GM13976 (cell line): ENCODE results near the gene ZNF692.

Experiments
- DNase-seq: peaks from one replicate; pipeline ENCODE4 v3.0.0; 2012; ENCODE audit warnings: low spot score
- CTCF ChIP-seq: IDR thresholded peaks from 2 replicates; pipeline ENCODE4 v1.5.1; 2012; ENCODE audit warnings: borderline replicate concordance, mild to moderate bottlenecking; ENCODE audit not compliant: insufficient read depth; ENCODE audit errors: extremely low read depth, missing control alignments, control extremely low read depth
- in situ Hi-C: fragments of 300-500 bp; cut with MboI; formaldehyde crosslinking; loops from one replicate; pipeline ENCODE4 v1.12.0; 2022; ENCODE audit warnings: low sequenced_read_pairs, mixed read lengths, inconsistent platforms; ENCODE audit not compliant: unreplicated experiment

Gene ZNF692

GRCh38 chr1:248861616-248862015 is 2.7 kb upstream of the ZNF692 start:
- TF ChIP-seq CTCF, result no peak
- in situ Hi-C loops, result no loop called here
- DNase-seq, result no peak

- in situ Hi-C loops, result no loop called here
- DNase-seq, result no peak
- no peak for TF ChIP-seq CTCF
These were observed 1.1 kb upstream of the ZNF692 start for GRCh38 chr1:248860007-248860406.

- peak; percentile 62 for TF ChIP-seq CTCF
- DNase-seq, result peak; percentile 83
- in situ Hi-C loops, result no loop called here
These were observed 592 bp downstream of the ZNF692 start for GRCh38 chr1:248858096-248858890.

- TF ChIP-seq CTCF, result no peak
- in situ Hi-C loops, result no loop called here
- no peak for DNase-seq
These were observed 1.2 kb downstream of the ZNF692 start for GRCh38 chr1:248857749-248858095.

- no peak for DNase-seq
- in situ Hi-C loops, result no loop called here
- no peak for TF ChIP-seq CTCF
These were observed 1.7 kb downstream of the ZNF692 start for GRCh38 chr1:248857201-248857600.

- DNase-seq, result no peak
- TF ChIP-seq CTCF, result no peak
- in situ Hi-C loops, result no loop called here
These were observed 2.7 kb downstream of the ZNF692 start for GRCh38 chr1:248856176-248856575.
